K562 (cell line): Measurements from ENCODE around the gene PRR14. TPM values are rescaled to one million over a fixed set of nuclear protein-coding genes. Genes with fewer than 3 reads are reported as not detected.
A peak's percentile ranks its signal among the peaks of the same experiment; 100 is the strongest.

Experiments
- CBX5 ChIP-seq: IDR thresholded peaks from 2 replicates; pipeline ENCODE4 v1.6.1; 2014; ENCODE audit warnings: low read depth, borderline replicate concordance
- ESRRB ChIP-seq: fragments of 250-450 bp; sonication (Bioruptor Pico); IDR thresholded peaks from 2 replicates; pipeline ENCODE4 v1.5.0; 2020; ENCODE audit warnings: mild to moderate bottlenecking, moderate library complexity, borderline replicate concordance
- FOXJ2 ChIP-seq: fragments of 200-800 bp; sonication (Bioruptor generic); IDR thresholded peaks from 2 replicates; pipeline ENCODE4 v1.6.1; 2016; ENCODE audit warnings: missing genetic modification characterization, missing compliant biosample characterization
- FUS ChIP-seq: fragments of 200-400 bp; formaldehyde crosslinking; optimal IDR thresholded peaks from 2 replicates; pipeline ENCODE3; 2017; ENCODE audit warnings: low read depth, low read length
- GTF2F1 ChIP-seq: IDR thresholded peaks from 2 replicates; pipeline ENCODE4 v1.6.1; 2011; ENCODE audit warnings: low read depth, low read length, improper control_type of control experiment
- HNRNPL ChIP-seq: fragments of 200-400 bp; formaldehyde crosslinking; IDR thresholded peaks from 2 replicates; pipeline ENCODE4 v1.6.1; 2017; ENCODE audit warnings: low read depth, mild to moderate bottlenecking, low read length
- HNRNPLL ChIP-seq: fragments of 200-400 bp; formaldehyde crosslinking; IDR thresholded peaks from 2 replicates; pipeline ENCODE4 v1.6.1; 2017; ENCODE audit warnings: low read length, low read depth, mild to moderate bottlenecking; ENCODE audit not compliant: poor library complexity, severe bottlenecking
- IRF1 ChIP-seq: sonication (generic); formaldehyde crosslinking; IDR thresholded peaks from 2 replicates; pipeline ENCODE4 v1.8.0; 2022; ENCODE audit warnings: missing genetic modification reagents, mild to moderate bottlenecking, borderline replicate concordance
- KDM5B ChIP-seq: fragments of 200-600 bp; sonication (generic); IDR thresholded peaks from 2 replicates; pipeline ENCODE4 v1.6.1; 2012; ENCODE audit warnings: low read depth, mild to moderate bottlenecking, moderate library complexity, low read length, control low read depth, inconsistent platforms; ENCODE audit not compliant: insufficient replicate concordance
- MED1 ChIP-seq: sonication (generic); formaldehyde crosslinking; IDR thresholded peaks from 2 replicates; pipeline ENCODE4 v1.8.1; 2023; ENCODE audit warnings: missing genetic modification reagents, borderline replicate concordance
- PTBP1 ChIP-seq: fragments of 200-400 bp; formaldehyde crosslinking; IDR thresholded peaks from 2 replicates; pipeline ENCODE4 v1.6.1; 2017; ENCODE audit warnings: low read depth, low read length
- RBM34 ChIP-seq: fragments of 200-400 bp; formaldehyde crosslinking; IDR thresholded peaks from 2 replicates; pipeline ENCODE4 v1.6.1; 2018; ENCODE audit warnings: low read length, borderline replicate concordance; ENCODE audit not compliant: insufficient read depth
- SMAD1 ChIP-seq: fragments of 150-350 bp; IDR thresholded peaks from 2 replicates; pipeline ENCODE4 v1.6.1; 2014; ENCODE audit warnings: low read length, low read depth; ENCODE audit not compliant: partially characterized antibody
- SRSF7 ChIP-seq: fragments of 200-400 bp; formaldehyde crosslinking; optimal IDR thresholded peaks from 2 replicates; pipeline ENCODE3; 2017; ENCODE audit warnings: mild to moderate bottlenecking, low read depth, low read length
- THRAP3 ChIP-seq: fragments of 450-650 bp; IDR thresholded peaks from 2 replicates; pipeline ENCODE4 v1.6.1; 2016; ENCODE audit warnings: mild to moderate bottlenecking, inconsistent platforms, borderline replicate concordance
- ZBTB49 ChIP-seq: sonication (generic); formaldehyde crosslinking; IDR thresholded peaks from 2 replicates; pipeline ENCODE4 v1.8.0; 2022; ENCODE audit warnings: missing genetic modification reagents, mild to moderate bottlenecking, borderline replicate concordance
- ZNF165 ChIP-seq: fragments of 250-450 bp; sonication (Bioruptor Pico); IDR thresholded peaks from 2 replicates; pipeline ENCODE4 v1.4.0; 2020; ENCODE audit warnings: borderline replicate concordance
- ZNF57 ChIP-seq: fragments of 450-650 bp; formaldehyde crosslinking; IDR thresholded peaks from 2 replicates; pipeline ENCODE4 v1.4.0; 2020; ENCODE audit warnings: mild to moderate bottlenecking, moderate library complexity
- ZNF609 ChIP-seq: sonication (generic); formaldehyde crosslinking; IDR thresholded peaks from 2 replicates; pipeline ENCODE4 v1.8.1; 2023; ENCODE audit warnings: missing genetic modification reagents, mild to moderate bottlenecking, borderline replicate concordance
- polyA plus RNA-seq, 8 experiments: library from polyadenylated mRNA; depleted of rRNA in 4 of 8; stranded (reverse) in 5 of 8; unstranded in 3 of 8; fragments of >200 nt; fragmentation: Nextera tagmentation in 2 of 8; fragmentation: Illumina TruSeq in 1 of 8; extraction: Ambion mirVana in 2 of 8; extraction: Trizol in 1 of 8; gene quantifications; 2 replicates each; pipeline versions ENCODE4 v1.2.1 to v1.2.3, GENCODE V29; 2011 to 2014; ENCODE audit warnings: inconsistent platforms in 1 of 8, missing spikeins in 1 of 8
- total RNA-seq, 7 experiments: library from RNA; depleted of rRNA in 6 of 7; stranded (reverse); fragments of >200 nt in 6 of 7; fragmentation: Illumina TruSeq in 2 of 7; extraction: Trizol in 2 of 7; gene quantifications; 2 replicates each; pipeline versions ENCODE4 v1.2.1 to v1.2.3, GENCODE V29; 2011 to 2021; ENCODE audit warnings: low replicate concordance in 1 of 7

The PRR14 gene
- total and polyA plus RNA-seq, 9 of the 15 experiments (the other 6 are each of a cell fraction or from before 2014, with no cell fraction given) = 2.2 to 63.1 (median 11.5) TPM

- TF ChIP-seq ZNF609 = no peak
- TF ChIP-seq FUS = no peak
- TF ChIP-seq FOXJ2 (tag) = no peak
- TF ChIP-seq IRF1 = no peak
- TF ChIP-seq ZNF165 (CRISPR knock-in tag) = no peak
- peak; percentile 37 for TF ChIP-seq SMAD1
- TF ChIP-seq KDM5B = no peak
- TF ChIP-seq GTF2F1 = no peak
- TF ChIP-seq ESRRB (CRISPR knock-in tag) = no peak
- no peak for TF ChIP-seq PTBP1
- no peak for TF ChIP-seq ZNF57 (CRISPR knock-in tag)
- TF ChIP-seq THRAP3 = peak; percentile 87; the same call in 1 of the 2 replicates
- no peak for TF ChIP-seq RBM34
- TF ChIP-seq HNRNPLL = no peak
- TF ChIP-seq CBX5 = no peak
- no peak for TF ChIP-seq HNRNPL
- TF ChIP-seq MED1 = no peak
- no peak for TF ChIP-seq ZBTB49 (CRISPR knock-in tag)
- TF ChIP-seq SRSF7 = no peak
Measured at GRCh38 chr16:30628628-30629540, 21.9 kb upstream of the PRR14 start (continued).
